MM.1S (cell line): Measurements from ENCODE around the gene CMBL.

ENCODE experiments used
- DNase-seq: peaks from one replicate; pipeline ENCODE4 v3.0.0-alpha.2; 2015
- H2AFZ ChIP-seq: fragments of 300-600 bp; sonication (generic); 2 replicates; pipeline ENCODE4 v1.6.0; 2016; ENCODE audit warnings: antibody characterized with exemption, low read length
- H3F3A ChIP-seq: fragments of 300-600 bp; sonication (generic); 2 replicates; pipeline ENCODE4 v1.6.1; 2016; ENCODE audit warnings: mild to moderate bottlenecking, antibody characterized with exemption, low read length, moderate library complexity, mixed read lengths; ENCODE audit not compliant: insufficient read depth
- H3K27ac ChIP-seq: fragments of 300-600 bp; sonication (generic); 2 replicates; pipeline ENCODE4 v1.5.1; 2016; ENCODE audit warnings: mild to moderate bottlenecking, low read length
- H3K27me3 ChIP-seq: fragments of 300-600 bp; sonication (generic); replicated peaks from 2 replicates; pipeline ENCODE4 v1.6.0; 2016; ENCODE audit warnings: low read length; ENCODE audit not compliant: insufficient read depth
- H3K36me3 ChIP-seq: fragments of 300-600 bp; sonication (generic); replicated peaks from 2 replicates; pipeline ENCODE4 v1.6.1; 2016; ENCODE audit warnings: mild to moderate bottlenecking, low read length, mixed read lengths; ENCODE audit not compliant: insufficient read depth
- H3K4me1 ChIP-seq: fragments of 300-600 bp; sonication (generic); 2 replicates; pipeline ENCODE4 v1.6.1; 2016; ENCODE audit warnings: low read length, mixed read lengths
- H3K4me2 ChIP-seq: fragments of 300-600 bp; sonication (generic); 2 replicates; pipeline ENCODE4 v1.6.0; 2016; ENCODE audit warnings: low read depth, low read length
- H3K4me3 ChIP-seq: fragments of 300-600 bp; sonication (generic); 2 replicates; pipeline ENCODE4 v1.5.1; 2016; ENCODE audit warnings: low read length, mixed read lengths
- H3K79me2 ChIP-seq: fragments of 300-600 bp; sonication (generic); 2 replicates; pipeline ENCODE4 v1.6.1; 2016; ENCODE audit warnings: mixed run types, low read length, mixed read lengths
- H3K9ac ChIP-seq: fragments of 300-600 bp; sonication (generic); 2 replicates; pipeline ENCODE4 v1.6.1; 2016; ENCODE audit warnings: low read length, mixed read lengths
- H3K9me2 ChIP-seq: fragments of 300-600 bp; sonication (generic); replicated peaks from 2 replicates; pipeline ENCODE4 v1.6.1; 2016; ENCODE audit warnings: mild to moderate bottlenecking, low read length, mixed read lengths; ENCODE audit not compliant: insufficient read depth
- H3K9me3 ChIP-seq: fragments of 300-600 bp; sonication (generic); replicated peaks from 2 replicates; pipeline ENCODE4 v1.6.1; 2016; ENCODE audit warnings: mild to moderate bottlenecking, low read length, mixed read lengths; ENCODE audit not compliant: insufficient read depth
- H4K20me1 ChIP-seq: fragments of 300-600 bp; sonication (generic); 2 replicates; pipeline ENCODE4 v1.6.1; 2016; ENCODE audit warnings: mild to moderate bottlenecking, low read length, moderate library complexity, mixed read lengths; ENCODE audit not compliant: insufficient read depth
- EZH2 ChIP-seq: fragments of 300-600 bp; sonication (generic); optimal IDR thresholded peaks from 2 replicates; pipeline ENCODE3; 2017; ENCODE audit warnings: low read depth, mild to moderate bottlenecking, antibody characterized with exemption, low read length, mixed read lengths
- EZH2phosphoT487 ChIP-seq: fragments of 300-600 bp; sonication (generic); IDR thresholded peaks from 2 replicates; pipeline ENCODE4 v1.6.1; 2018; ENCODE audit warnings: antibody characterized with exemption, low read length
- TF ChIP-seq, protein P1 (sequence below): fragments of 300-600 bp; sonication (generic); IDR thresholded peaks from 2 replicates; pipeline ENCODE4 v1.5.1; 2016; ENCODE audit warnings: antibody characterized with exemption, low read length, mixed read lengths

The CMBL gene

DNA sequence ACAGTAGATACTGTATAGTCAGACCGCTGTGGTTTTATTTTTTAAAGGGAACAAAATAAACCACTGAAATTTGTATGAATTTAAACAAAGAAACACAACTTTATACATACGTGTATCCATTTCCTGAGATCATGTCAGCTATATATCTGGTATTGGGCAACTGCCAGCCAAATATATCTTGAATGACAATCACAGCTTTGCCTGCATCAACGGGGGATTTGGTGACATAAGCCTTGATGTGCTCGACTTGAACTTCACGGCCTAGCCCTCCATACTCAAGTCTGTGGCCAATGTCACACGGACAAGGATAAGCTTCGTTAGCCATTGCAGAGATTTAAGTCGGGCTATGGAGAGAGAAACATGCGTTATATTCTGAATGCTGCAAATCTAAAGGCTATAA lies 17.3 kb downstream of the CMBL start:
- no peaks in the 10 kb centered on the region for H3K9me3 ChIP-seq
- H3K27me3 ChIP-seq, result no peaks in the 10 kb centered on the region
- 0 out of 2 replicates have a peak, but pooled peaks cover 5% of the 10 kb centered on the region for H3K79me2 ChIP-seq
- H3K4me2 ChIP-seq, result no peak overlapping the region
- DNase-seq, result no peak
- TF ChIP-seq EZH2phosphoT487 (no peak), EZH2 (no peak)
- TF ChIP-seq, protein P1, sequence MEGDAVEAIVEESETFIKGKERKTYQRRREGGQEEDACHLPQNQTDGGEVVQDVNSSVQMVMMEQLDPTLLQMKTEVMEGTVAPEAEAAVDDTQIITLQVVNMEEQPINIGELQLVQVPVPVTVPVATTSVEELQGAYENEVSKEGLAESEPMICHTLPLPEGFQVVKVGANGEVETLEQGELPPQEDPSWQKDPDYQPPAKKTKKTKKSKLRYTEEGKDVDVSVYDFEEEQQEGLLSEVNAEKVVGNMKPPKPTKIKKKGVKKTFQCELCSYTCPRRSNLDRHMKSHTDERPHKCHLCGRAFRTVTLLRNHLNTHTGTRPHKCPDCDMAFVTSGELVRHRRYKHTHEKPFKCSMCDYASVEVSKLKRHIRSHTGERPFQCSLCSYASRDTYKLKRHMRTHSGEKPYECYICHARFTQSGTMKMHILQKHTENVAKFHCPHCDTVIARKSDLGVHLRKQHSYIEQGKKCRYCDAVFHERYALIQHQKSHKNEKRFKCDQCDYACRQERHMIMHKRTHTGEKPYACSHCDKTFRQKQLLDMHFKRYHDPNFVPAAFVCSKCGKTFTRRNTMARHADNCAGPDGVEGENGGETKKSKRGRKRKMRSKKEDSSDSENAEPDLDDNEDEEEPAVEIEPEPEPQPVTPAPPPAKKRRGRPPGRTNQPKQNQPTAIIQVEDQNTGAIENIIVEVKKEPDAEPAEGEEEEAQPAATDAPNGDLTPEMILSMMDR, result no peak
- H4K20me1 ChIP-seq, result no peaks in the 10 kb centered on the region
- no peak overlapping the region for H3K4me3 ChIP-seq
- H3K36me3 ChIP-seq, result no peaks in the 10 kb centered on the region
- no peak overlapping the region for H2AFZ ChIP-seq
- H3F3A ChIP-seq, result peaks cover 12% of the 10 kb centered on the region
- peaks cover 30% of the 10 kb centered on the region for H3K4me1 ChIP-seq
- no peak overlapping the region for H3K27ac ChIP-seq
- H3K9ac ChIP-seq, result no peak overlapping the region
- H3K9me2 ChIP-seq, result no peaks in the 10 kb centered on the region

DNA sequence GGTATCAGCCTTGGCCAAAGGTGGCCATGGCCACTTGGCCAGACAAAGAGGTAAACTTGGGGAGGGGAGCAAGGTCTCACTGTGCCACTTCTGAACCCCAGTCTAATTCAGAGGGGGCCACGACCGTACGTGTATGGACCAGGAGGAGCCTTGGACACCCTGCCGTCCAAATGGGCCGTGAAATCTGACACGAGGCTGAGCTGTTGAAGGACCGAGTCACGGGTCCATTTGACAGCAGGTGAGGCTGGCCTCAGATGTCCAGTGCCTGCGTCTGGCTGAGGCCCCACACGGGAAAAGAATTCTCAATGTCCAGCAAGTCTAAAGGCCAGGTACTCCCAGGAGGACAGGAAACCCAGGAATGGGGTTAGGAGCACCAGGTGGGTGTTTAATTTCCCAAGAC lies 17.7 kb downstream of the CMBL start:
- DNase-seq, result no peak
- Histone ChIP-seq H2AFZ (no peak overlapping the region), H3K4me2 (no peak overlapping the region), H3K79me2 (0 out of 2 replicates have a peak, but pooled peaks cover 5% of the 10 kb centered on the region), H3K9me3 (no peaks in the 10 kb centered on the region), H3K4me3 (no peak overlapping the region), H3K27me3 (no peaks in the 10 kb centered on the region), H3K36me3 (no peaks in the 10 kb centered on the region), H3K9me2 (no peaks in the 10 kb centered on the region), H3K9ac (no peak overlapping the region), H3K27ac (no peak overlapping the region), H3K4me1 (peaks cover 30% of the 10 kb centered on the region), H4K20me1 (no peaks in the 10 kb centered on the region), H3F3A (peaks cover 13% of the 10 kb centered on the region)
- TF ChIP-seq, protein P1, result no peak
- TF ChIP-seq EZH2phosphoT487, result no peak
- TF ChIP-seq EZH2, result no peak

DNA sequence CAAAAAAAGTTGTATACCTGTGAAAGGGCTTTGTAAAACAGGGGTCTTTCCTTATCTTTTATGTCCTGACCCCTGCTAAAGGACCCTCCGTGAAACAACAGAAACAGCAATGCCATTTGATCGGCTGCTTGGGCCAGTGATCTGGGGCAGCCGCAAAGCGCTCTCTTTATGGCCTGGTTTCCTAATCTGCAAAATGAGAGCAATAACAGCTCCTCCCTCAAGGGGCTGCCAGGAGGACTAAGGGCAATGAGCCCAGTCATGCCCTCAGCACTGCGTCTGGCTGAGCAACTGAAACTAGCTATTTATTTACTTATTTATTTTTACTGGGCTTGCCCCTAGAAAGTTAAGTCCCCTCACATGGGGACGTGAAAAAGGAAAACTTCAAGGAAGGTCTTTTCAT lies 18.3 kb downstream of the CMBL start:
- Histone ChIP-seq H3K4me1 (peaks cover 30% of the 10 kb centered on the region), H4K20me1 (no peaks in the 10 kb centered on the region), H3K9ac (peak overlapping the region; percentile 26; the same call in 1 of the 2 replicates), H3F3A (peaks cover 19% of the 10 kb centered on the region), H3K27me3 (no peaks in the 10 kb centered on the region), H3K36me3 (no peaks in the 10 kb centered on the region), H3K79me2 (0 out of 2 replicates have a peak, but pooled peaks cover 5% of the 10 kb centered on the region), H3K4me2 (peak overlapping the region; percentile 84), H2AFZ (peak overlapping the region; percentile 44; the same call in 1 of the 2 replicates), H3K4me3 (no peak overlapping the region), H3K9me2 (no peaks in the 10 kb centered on the region), H3K9me3 (no peaks in the 10 kb centered on the region), H3K27ac (peak overlapping the region; percentile 87; the same call in 1 of the 2 replicates)
- TF ChIP-seq, protein P1, result no peak; the same call in 1 of the 2 replicates
- TF ChIP-seq EZH2 (no peak), EZH2phosphoT487 (no peak)
- peak; percentile 29 for DNase-seq
